Measurements from ENCODE around the gene ESX1. TPM values are rescaled to one million over a fixed set of nuclear protein-coding genes. Genes with fewer than 3 reads are reported as not detected.

ESX1 gene
- total RNA-seq (0.05 TPM), polyA plus RNA-seq (0.05 TPM)
- long read RNA-seq, donor 1, result 0 reads
- long read RNA-seq, donor 2, result 0 reads
- long read RNA-seq, donor 3, result 0 reads
- long read RNA-seq, donor 4, result 0 reads
- long read RNA-seq, donor 5, result 0 reads
- long read RNA-seq, donor 6, result 0 reads
- long read RNA-seq, donor 7, result 0 reads
- long read RNA-seq, donor 8, result 0 reads
- long read RNA-seq, donor 9, result 0 reads
- long read RNA-seq, donor 10, result 0 reads

- Histone ChIP-seq H3K36me3 (ENCODE audit: control insufficient read depth in 2 of 2, insufficient read depth in 2 of 2, low read length in 1 of 2) (no peaks in the 10 kb centered on the region), H3K9me3 (ENCODE audit: control insufficient read depth in 2 of 2, insufficient read depth in 1 of 2, low read length in 1 of 2) (peaks cover 0 to 4% of the 10 kb centered on the region in 2 donors), H3K4me1 (ENCODE audit: control insufficient read depth in 2 of 2, insufficient read depth in 2 of 2, low read length in 2 of 2) (peaks cover 0 to 11% of the 10 kb centered on the region in 2 donors), H3K4me3 (ENCODE audit: low read length in 2 of 2) (no peak within 1 kb of the TSS), H3K27ac (ENCODE audit: low read depth in 1 of 2, low read length in 1 of 2) (no peak within 1 kb of the TSS), H3K27me3 (ENCODE audit: control insufficient read depth in 2 of 2, insufficient read depth in 1 of 2, low read length in 1 of 2) (peaks cover 16 to 62% of the 10 kb centered on the region in 2 donors)
- WGBS, result 4% methylated on average over 56 of the region's 56 CpGs
- no peak for DNase-seq (ENCODE audit: low read depth in 6 of 9, low spot score in 9 of 9)
Observed at GRCh38 chrX:104254442-104255115, at the start of gene ESX1. Gene ESX1 (minus strand): TSS chrX:104254933. CDS start chrX:104254849, 84 bp downstream.

DNA sequence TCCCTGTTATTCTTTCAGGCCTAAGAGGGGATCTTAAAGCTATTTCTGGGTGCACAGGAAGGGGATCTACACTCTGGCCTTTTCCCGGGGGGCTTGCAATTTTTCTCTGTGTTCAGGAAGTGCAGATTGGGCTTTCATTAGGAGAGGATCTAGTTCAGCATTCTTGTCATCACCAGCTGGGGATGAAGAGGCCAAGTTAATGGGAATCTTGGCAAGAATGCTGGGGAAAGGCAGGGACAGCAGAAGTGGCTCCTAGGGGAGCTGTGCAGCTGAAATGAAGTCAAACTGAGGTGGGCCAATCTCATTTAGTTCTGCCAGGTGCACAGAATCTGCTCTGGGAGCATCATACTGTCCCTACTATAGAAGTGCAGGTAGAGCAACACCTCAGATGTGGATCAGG, 40.9 kb upstream of the ESX1 start:
- WGBS, result 96% methylated on average over 1 of the region's 1 CpG
- no peak for DNase-seq (ENCODE audit: low read depth in 6 of 9, low spot score in 9 of 9)
- no peaks in the 10 kb centered on the region for H3K27me3 ChIP-seq (ENCODE audit: control insufficient read depth in 2 of 2, insufficient read depth in 1 of 2, low read length in 1 of 2)

GRCh38 chrX:104288961-104289360, 34.2 kb upstream of the ESX1 start:
- Histone ChIP-seq H3K4me1 (ENCODE audit: control insufficient read depth in 2 of 2, insufficient read depth in 2 of 2, low read length in 2 of 2) (no peaks in the 10 kb centered on the region), H3K27me3 (ENCODE audit: control insufficient read depth in 2 of 2, insufficient read depth in 1 of 2, low read length in 1 of 2) (no peaks in the 10 kb centered on the region), H3K9me3 (ENCODE audit: control insufficient read depth in 2 of 2, insufficient read depth in 1 of 2, low read length in 1 of 2) (no peaks in the 10 kb centered on the region), H3K4me3 (ENCODE audit: low read length in 2 of 2) (no peak overlapping the region), H3K36me3 (ENCODE audit: control insufficient read depth in 2 of 2, insufficient read depth in 2 of 2, low read length in 1 of 2) (no peaks in the 10 kb centered on the region), H3K27ac (ENCODE audit: low read depth in 1 of 2, low read length in 1 of 2) (no peak overlapping the region)
- DNase-seq (ENCODE audit: low read depth in 6 of 9, low spot score in 9 of 9), result no peak
- 87% methylated on average over 4 of the region's 4 CpGs for WGBS

More for the DNA sequence above, 40.9 kb upstream of the ESX1 start:
- Histone ChIP-seq H3K27ac (ENCODE audit: low read depth in 1 of 2, low read length in 1 of 2) (no peak overlapping the region), H3K9me3 (ENCODE audit: control insufficient read depth in 2 of 2, insufficient read depth in 1 of 2, low read length in 1 of 2) (no peaks in the 10 kb centered on the region), H3K4me1 (ENCODE audit: control insufficient read depth in 2 of 2, insufficient read depth in 2 of 2, low read length in 2 of 2) (no peaks in the 10 kb centered on the region), H3K36me3 (ENCODE audit: control insufficient read depth in 2 of 2, insufficient read depth in 2 of 2, low read length in 1 of 2) (no peaks in the 10 kb centered on the region), H3K4me3 (ENCODE audit: low read length in 2 of 2) (no peak overlapping the region)

- Histone ChIP-seq H3K27me3 (ENCODE audit: control insufficient read depth in 2 of 2, insufficient read depth in 1 of 2, low read length in 1 of 2) (no peaks in the 10 kb centered on the region), H3K27ac (ENCODE audit: low read depth in 1 of 2, low read length in 1 of 2) (no peak overlapping the region), H3K4me1 (ENCODE audit: control insufficient read depth in 2 of 2, insufficient read depth in 2 of 2, low read length in 2 of 2) (no peaks in the 10 kb centered on the region), H3K36me3 (ENCODE audit: control insufficient read depth in 2 of 2, insufficient read depth in 2 of 2, low read length in 1 of 2) (no peaks in the 10 kb centered on the region), H3K4me3 (ENCODE audit: low read length in 2 of 2) (no peak overlapping the region), H3K9me3 (ENCODE audit: control insufficient read depth in 2 of 2, insufficient read depth in 1 of 2, low read length in 1 of 2) (no peaks in the 10 kb centered on the region)
- WGBS, result 91% methylated on average over 5 of the region's 5 CpGs
- DNase-seq (ENCODE audit: low read depth in 6 of 9, low spot score in 9 of 9), result no peak
Observed at GRCh38 chrX:104288269-104288668, 33.5 kb upstream of the ESX1 start.

DNA sequence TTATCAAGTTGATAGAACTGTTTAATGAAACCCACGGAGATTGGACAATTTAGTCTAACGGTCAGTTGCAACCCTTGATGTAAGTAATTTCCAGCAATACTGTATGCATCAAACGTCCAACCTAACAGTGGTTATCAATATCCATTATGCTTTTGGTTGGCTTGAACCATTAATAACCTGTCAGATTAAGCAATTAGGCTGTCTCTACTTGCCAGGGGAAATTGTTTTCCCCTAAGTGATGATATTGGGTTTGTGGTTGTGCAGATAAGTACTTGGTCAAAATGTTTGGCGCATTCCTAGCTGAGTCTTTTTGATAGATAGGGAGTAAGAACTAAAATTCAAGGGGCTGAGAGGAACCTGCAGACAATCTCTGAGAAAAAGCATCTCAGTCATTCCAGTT, 30.5 kb upstream of the ESX1 start:
- H3K9me3 ChIP-seq (ENCODE audit: control insufficient read depth in 2 of 2, insufficient read depth in 1 of 2, low read length in 1 of 2), result no peaks in the 10 kb centered on the region
- 93% methylated on average over 4 of the region's 4 CpGs for WGBS
- peaks cover 0 to 3% of the 10 kb centered on the region in 2 donors for H3K27me3 ChIP-seq (ENCODE audit: control insufficient read depth in 2 of 2, insufficient read depth in 1 of 2, low read length in 1 of 2)
- no peaks in the 10 kb centered on the region for H3K4me1 ChIP-seq (ENCODE audit: control insufficient read depth in 2 of 2, insufficient read depth in 2 of 2, low read length in 2 of 2)
- no peaks in the 10 kb centered on the region for H3K36me3 ChIP-seq (ENCODE audit: control insufficient read depth in 2 of 2, insufficient read depth in 2 of 2, low read length in 1 of 2)
- no peak for DNase-seq (ENCODE audit: low read depth in 6 of 9, low spot score in 9 of 9)
- H3K27ac ChIP-seq (ENCODE audit: low read depth in 1 of 2, low read length in 1 of 2), result no peak overlapping the region
- no peak overlapping the region for H3K4me3 ChIP-seq (ENCODE audit: low read length in 2 of 2)

- H3K27ac ChIP-seq (ENCODE audit: low read depth in 1 of 2, low read length in 1 of 2), result no peak overlapping the region
- H3K9me3 ChIP-seq (ENCODE audit: control insufficient read depth in 2 of 2, insufficient read depth in 1 of 2, low read length in 1 of 2), result no peaks in the 10 kb centered on the region
- DNase-seq (ENCODE audit: low read depth in 6 of 9, low spot score in 9 of 9), result no peak
- H3K27me3 ChIP-seq (ENCODE audit: control insufficient read depth in 2 of 2, insufficient read depth in 1 of 2, low read length in 1 of 2), result peaks cover 0 to 3% of the 10 kb centered on the region in 2 donors
- H3K4me1 ChIP-seq (ENCODE audit: control insufficient read depth in 2 of 2, insufficient read depth in 2 of 2, low read length in 2 of 2), result no peaks in the 10 kb centered on the region
- 93% methylated on average over 2 of the region's 2 CpGs for WGBS
- no peak overlapping the region for H3K4me3 ChIP-seq (ENCODE audit: low read length in 2 of 2)
- H3K36me3 ChIP-seq (ENCODE audit: control insufficient read depth in 2 of 2, insufficient read depth in 2 of 2, low read length in 1 of 2), result no peaks in the 10 kb centered on the region
Observed at GRCh38 chrX:104284507-104284906, 29.8 kb upstream of the ESX1 start.

GRCh38 chrX:104282166-104282725, 27.5 kb upstream of the ESX1 start:
- no peak for DNase-seq (ENCODE audit: low read depth in 6 of 9, low spot score in 9 of 9)
- no peaks in the 10 kb centered on the region for H3K36me3 ChIP-seq (ENCODE audit: control insufficient read depth in 2 of 2, insufficient read depth in 2 of 2, low read length in 1 of 2)
- H3K9me3 ChIP-seq (ENCODE audit: control insufficient read depth in 2 of 2, insufficient read depth in 1 of 2, low read length in 1 of 2), result no peaks in the 10 kb centered on the region
- WGBS, result 33% methylated on average over 9 of the region's 9 CpGs
- no peaks in the 10 kb centered on the region for H3K4me1 ChIP-seq (ENCODE audit: control insufficient read depth in 2 of 2, insufficient read depth in 2 of 2, low read length in 2 of 2)
- H3K27me3 ChIP-seq (ENCODE audit: control insufficient read depth in 2 of 2, insufficient read depth in 1 of 2, low read length in 1 of 2), result peaks cover 0 to 3% of the 10 kb centered on the region in 2 donors
- no peak overlapping the region for H3K27ac ChIP-seq (ENCODE audit: low read depth in 1 of 2, low read length in 1 of 2)
- H3K4me3 ChIP-seq (ENCODE audit: low read length in 2 of 2), result no peak overlapping the region

- H3K27me3 ChIP-seq (ENCODE audit: control insufficient read depth in 2 of 2, insufficient read depth in 1 of 2, low read length in 1 of 2), result peaks cover 0 to 3% of the 10 kb centered on the region in 2 donors
- H3K36me3 ChIP-seq (ENCODE audit: control insufficient read depth in 2 of 2, insufficient read depth in 2 of 2, low read length in 1 of 2), result no peaks in the 10 kb centered on the region
- no peak overlapping the region for H3K4me3 ChIP-seq (ENCODE audit: low read length in 2 of 2)
- no peak for DNase-seq (ENCODE audit: low read depth in 6 of 9, low spot score in 9 of 9)
- WGBS, result 96% methylated on average over 4 of the region's 4 CpGs
- no peaks in the 10 kb centered on the region for H3K4me1 ChIP-seq (ENCODE audit: control insufficient read depth in 2 of 2, insufficient read depth in 2 of 2, low read length in 2 of 2)
- H3K9me3 ChIP-seq (ENCODE audit: control insufficient read depth in 2 of 2, insufficient read depth in 1 of 2, low read length in 1 of 2), result no peaks in the 10 kb centered on the region
- H3K27ac ChIP-seq (ENCODE audit: low read depth in 1 of 2, low read length in 1 of 2), result no peak overlapping the region
Observed at GRCh38 chrX:104281564-104281963, 26.8 kb upstream of the ESX1 start.

DNA sequence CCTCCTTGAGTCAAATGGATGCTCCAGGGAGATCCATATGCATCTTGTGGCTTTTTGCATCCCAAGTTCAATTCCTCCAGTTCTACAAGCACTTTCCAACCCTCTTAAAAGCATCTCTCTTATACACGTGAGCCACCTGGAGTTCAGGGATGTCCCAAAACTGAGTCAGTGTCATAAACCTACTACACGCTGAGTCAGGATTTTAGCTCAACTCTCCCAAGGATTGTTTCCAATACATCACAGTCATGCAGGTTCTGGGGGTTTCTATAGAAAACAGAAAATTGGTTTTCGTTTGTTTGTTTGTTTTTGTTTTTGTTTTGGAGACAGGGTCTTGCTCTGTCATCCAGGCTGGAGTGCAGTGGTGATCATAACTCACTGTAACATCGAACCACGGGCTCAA, 25.9 kb upstream of the ESX1 start:
- H3K4me1 ChIP-seq (ENCODE audit: control insufficient read depth in 2 of 2, insufficient read depth in 2 of 2, low read length in 2 of 2), result no peaks in the 10 kb centered on the region
- H3K4me3 ChIP-seq (ENCODE audit: low read length in 2 of 2), result no peak overlapping the region
- H3K27me3 ChIP-seq (ENCODE audit: control insufficient read depth in 2 of 2, insufficient read depth in 1 of 2, low read length in 1 of 2), result peaks cover 0 to 3% of the 10 kb centered on the region in 2 donors
- no peak for DNase-seq (ENCODE audit: low read depth in 6 of 9, low spot score in 9 of 9)
- no peak overlapping the region for H3K27ac ChIP-seq (ENCODE audit: low read depth in 1 of 2, low read length in 1 of 2)
- H3K9me3 ChIP-seq (ENCODE audit: control insufficient read depth in 2 of 2, insufficient read depth in 1 of 2, low read length in 1 of 2), result no peaks in the 10 kb centered on the region
- WGBS, result 92% methylated on average over 5 of the region's 5 CpGs
- no peaks in the 10 kb centered on the region for H3K36me3 ChIP-seq (ENCODE audit: control insufficient read depth in 2 of 2, insufficient read depth in 2 of 2, low read length in 1 of 2)

All from thymus (tissue), 14 donors.